ENCODE data around the gene LCE3E.
"Not testable (repeated sequence)": the region's sequence is repeated elsewhere in the genome, so short reads cannot be mapped to it uniquely, and the experiment has no call there.

The LCE3E gene

DNA sequence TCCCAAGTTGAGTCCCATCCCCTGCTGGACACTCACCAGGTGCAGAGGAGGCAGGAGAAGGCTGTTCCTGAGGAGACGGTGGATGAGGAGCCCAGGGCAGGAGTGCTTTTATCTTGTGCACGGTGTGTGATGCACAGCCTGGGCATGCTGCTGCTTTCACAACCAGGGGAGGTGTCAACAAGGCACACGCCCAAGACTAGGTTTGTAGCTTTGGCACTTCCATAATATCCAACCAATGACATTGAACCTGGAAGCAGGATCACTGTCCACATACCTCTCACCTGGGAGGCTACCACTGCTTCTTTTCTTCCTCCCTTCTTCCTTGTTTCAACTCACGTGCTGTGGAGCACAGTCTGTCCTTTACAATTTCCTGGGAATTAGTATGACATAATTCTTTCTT lies 13.9 kb upstream of the LCE3E start, which contains the start of gene LCE3D:
TSS of gene LCE3D (minus strand) at position 84 of the 400 bp plus-strand sequence. CDS start 580 bp downstream, outside the sequence.
- no peak within 1 kb of the TSS for H3K9ac ChIP-seq (ENCODE audit: low read length)
- no peaks in the 10 kb centered on the region for H3K36me3 ChIP-seq (ENCODE audit: insufficient read depth, low read length)
- no peak within 1 kb of the TSS for H3K27ac ChIP-seq (ENCODE audit: low read depth, low read length, poor library complexity, severe bottlenecking)
- no peaks in the 10 kb centered on the region for H3K79me2 ChIP-seq (ENCODE audit: insufficient read depth, low read length)
- H3K27me3 ChIP-seq (ENCODE audit: insufficient read depth, low read length), result no peaks in the 10 kb centered on the region
- no peak within 1 kb of the TSS for H3K4me2 ChIP-seq (ENCODE audit: low read length)
- no peak within 1 kb of the TSS for H2AFZ ChIP-seq (ENCODE audit: low read length)
- H3K9me3 ChIP-seq (ENCODE audit: low read length), result no peaks in the 10 kb centered on the region
- H4K20me1 ChIP-seq (ENCODE audit: insufficient read depth, low read length), result no peaks in the 10 kb centered on the region
- no peaks in the 10 kb centered on the region for H3K4me1 ChIP-seq (ENCODE audit: insufficient read depth, low read length, severe bottlenecking)
- H3K4me3 ChIP-seq (ENCODE audit: low read depth, low read length, poor library complexity, severe bottlenecking), result no peak within 1 kb of the TSS
- no peak for TF ChIP-seq EZH2 (IDR thresholded peaks at IDR 0.05; ENCODE audit: borderline replicate concordance, low read length)
- TF ChIP-seq, protein P1, sequence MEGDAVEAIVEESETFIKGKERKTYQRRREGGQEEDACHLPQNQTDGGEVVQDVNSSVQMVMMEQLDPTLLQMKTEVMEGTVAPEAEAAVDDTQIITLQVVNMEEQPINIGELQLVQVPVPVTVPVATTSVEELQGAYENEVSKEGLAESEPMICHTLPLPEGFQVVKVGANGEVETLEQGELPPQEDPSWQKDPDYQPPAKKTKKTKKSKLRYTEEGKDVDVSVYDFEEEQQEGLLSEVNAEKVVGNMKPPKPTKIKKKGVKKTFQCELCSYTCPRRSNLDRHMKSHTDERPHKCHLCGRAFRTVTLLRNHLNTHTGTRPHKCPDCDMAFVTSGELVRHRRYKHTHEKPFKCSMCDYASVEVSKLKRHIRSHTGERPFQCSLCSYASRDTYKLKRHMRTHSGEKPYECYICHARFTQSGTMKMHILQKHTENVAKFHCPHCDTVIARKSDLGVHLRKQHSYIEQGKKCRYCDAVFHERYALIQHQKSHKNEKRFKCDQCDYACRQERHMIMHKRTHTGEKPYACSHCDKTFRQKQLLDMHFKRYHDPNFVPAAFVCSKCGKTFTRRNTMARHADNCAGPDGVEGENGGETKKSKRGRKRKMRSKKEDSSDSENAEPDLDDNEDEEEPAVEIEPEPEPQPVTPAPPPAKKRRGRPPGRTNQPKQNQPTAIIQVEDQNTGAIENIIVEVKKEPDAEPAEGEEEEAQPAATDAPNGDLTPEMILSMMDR (IDR thresholded peaks at IDR 0.05; ENCODE audit: low read length), result no peak
- H3K9me2 ChIP-seq (ENCODE audit: low read depth, low read length), result no peaks in the 10 kb centered on the region
- no peaks in the 10 kb centered on the region for H3F3A ChIP-seq (ENCODE audit: insufficient read depth, low read length)

- H3F3A ChIP-seq (ENCODE audit: insufficient read depth, low read length); H3K9me3 ChIP-seq (ENCODE audit: low read length); H4K20me1 ChIP-seq (ENCODE audit: insufficient read depth, low read length); H3K4me1 ChIP-seq (ENCODE audit: insufficient read depth, low read length, severe bottlenecking); H3K4me3 ChIP-seq (ENCODE audit: low read depth, low read length, poor library complexity, severe bottlenecking); H3K36me3 ChIP-seq (ENCODE audit: insufficient read depth, low read length); H3K9ac ChIP-seq (ENCODE audit: low read length); H3K27ac ChIP-seq (ENCODE audit: low read depth, low read length, poor library complexity, severe bottlenecking); H2AFZ ChIP-seq (ENCODE audit: low read length); H3K4me2 ChIP-seq (ENCODE audit: low read length); H3K27me3 ChIP-seq (ENCODE audit: insufficient read depth, low read length); H3K9me2 ChIP-seq (ENCODE audit: low read depth, low read length); H3K79me2 ChIP-seq (ENCODE audit: insufficient read depth, low read length): not testable (repeated sequence)
Measured at GRCh38 chr1:152579526-152579925, 12.9 kb upstream of the LCE3E start.

- Histone ChIP-seq H3K9me3 (ENCODE audit: low read length) (no peaks in the 10 kb centered on the region), H3K4me2 (ENCODE audit: low read length) (no peak overlapping the region), H4K20me1 (ENCODE audit: insufficient read depth, low read length) (no peaks in the 10 kb centered on the region), H3K79me2 (ENCODE audit: insufficient read depth, low read length) (no peaks in the 10 kb centered on the region), H3K9me2 (ENCODE audit: low read depth, low read length) (no peaks in the 10 kb centered on the region), H3K36me3 (ENCODE audit: insufficient read depth, low read length) (no peaks in the 10 kb centered on the region), H3K9ac (ENCODE audit: low read length) (no peak overlapping the region), H2AFZ (ENCODE audit: low read length) (no peak overlapping the region), H3K4me3 (ENCODE audit: low read depth, low read length, poor library complexity, severe bottlenecking) (no peak overlapping the region), H3K4me1 (ENCODE audit: insufficient read depth, low read length, severe bottlenecking) (no peaks in the 10 kb centered on the region), H3F3A (ENCODE audit: insufficient read depth, low read length) (no peaks in the 10 kb centered on the region), H3K27ac (ENCODE audit: low read depth, low read length, poor library complexity, severe bottlenecking) (no peak overlapping the region), H3K27me3 (ENCODE audit: insufficient read depth, low read length) (no peaks in the 10 kb centered on the region)
- TF ChIP-seq, protein P1 (IDR thresholded peaks at IDR 0.05; ENCODE audit: low read length), result no peak
- no peak for TF ChIP-seq EZH2 (IDR thresholded peaks at IDR 0.05; ENCODE audit: borderline replicate concordance, low read length)
Measured at GRCh38 chr1:152577168-152577567, 10.6 kb upstream of the LCE3E start.

DNA sequence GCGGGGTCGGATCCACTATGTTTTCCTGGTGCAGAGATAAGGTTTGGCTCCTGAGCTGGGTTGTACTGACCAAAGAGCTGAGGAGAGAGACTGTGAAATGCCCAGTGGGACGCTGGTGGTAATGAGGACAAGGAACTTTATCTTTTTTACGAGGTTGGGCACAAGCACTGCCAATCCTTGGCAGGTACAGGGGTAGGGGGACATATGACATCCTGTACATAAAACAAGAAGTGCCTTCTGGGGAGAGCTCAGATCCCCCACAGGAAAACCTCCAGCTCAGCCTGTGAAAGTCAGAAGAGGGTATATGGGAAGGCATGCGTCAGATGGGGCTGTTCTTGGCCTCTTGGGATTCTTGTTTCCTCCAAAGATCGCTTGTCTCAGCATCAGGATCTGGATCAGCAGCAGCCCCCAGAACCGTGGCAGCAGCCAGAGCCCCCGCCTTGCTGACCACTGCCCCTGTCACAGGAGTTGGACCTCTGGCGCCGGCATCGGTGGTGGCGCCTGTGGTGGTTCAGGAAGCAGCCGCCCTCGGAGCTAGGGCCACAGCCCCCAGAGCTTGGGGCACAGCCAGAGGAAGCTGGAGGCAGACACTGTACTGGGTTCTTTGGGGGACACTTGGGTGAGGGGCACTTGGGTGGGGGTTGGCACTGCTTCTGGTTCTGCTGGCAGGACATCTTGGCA lies 905 bp downstream of the LCE3E start:
- no peak overlapping the region for H3K4me3 ChIP-seq (ENCODE audit: low read depth, low read length, poor library complexity, severe bottlenecking)
- no peak for TF ChIP-seq EZH2 (IDR thresholded peaks at IDR 0.05; ENCODE audit: borderline replicate concordance, low read length)
- TF ChIP-seq, protein P1 (IDR thresholded peaks at IDR 0.05; ENCODE audit: low read length), result no peak

More for the DNA sequence above, 905 bp downstream of the LCE3E start:
- Histone ChIP-seq H3K9me3 (ENCODE audit: low read length) (no peaks in the 10 kb centered on the region), H3K9ac (ENCODE audit: low read length) (no peak overlapping the region), H3F3A (ENCODE audit: insufficient read depth, low read length) (no peaks in the 10 kb centered on the region), H4K20me1 (ENCODE audit: insufficient read depth, low read length) (no peaks in the 10 kb centered on the region), H3K27ac (ENCODE audit: low read depth, low read length, poor library complexity, severe bottlenecking) (no peak overlapping the region), H3K36me3 (ENCODE audit: insufficient read depth, low read length) (no peaks in the 10 kb centered on the region), H3K27me3 (ENCODE audit: insufficient read depth, low read length) (no peaks in the 10 kb centered on the region), H3K79me2 (ENCODE audit: insufficient read depth, low read length) (no peaks in the 10 kb centered on the region), H3K4me2 (ENCODE audit: low read length) (no peak overlapping the region), H3K9me2 (ENCODE audit: low read depth, low read length) (no peaks in the 10 kb centered on the region), H2AFZ (ENCODE audit: low read length) (no peak overlapping the region), H3K4me1 (ENCODE audit: insufficient read depth, low read length, severe bottlenecking) (no peaks in the 10 kb centered on the region)
